ENCODE results near the gene SEC16A. TPM values are rescaled to one million over a fixed set of nuclear protein-coding genes. Genes with fewer than 3 reads are reported as not detected.

The SEC16A gene
- total RNA-seq, 1 donor from 2014 or later: 23.2 TPM

GRCh38 chr9:136489731-136490130 lies 6.9 kb upstream of the SEC16A start:
- ATAC-seq: no peak
- no peak for DNase-seq
- intact Hi-C loops (cut with micrococcal nuclease): no loop called here

DNA sequence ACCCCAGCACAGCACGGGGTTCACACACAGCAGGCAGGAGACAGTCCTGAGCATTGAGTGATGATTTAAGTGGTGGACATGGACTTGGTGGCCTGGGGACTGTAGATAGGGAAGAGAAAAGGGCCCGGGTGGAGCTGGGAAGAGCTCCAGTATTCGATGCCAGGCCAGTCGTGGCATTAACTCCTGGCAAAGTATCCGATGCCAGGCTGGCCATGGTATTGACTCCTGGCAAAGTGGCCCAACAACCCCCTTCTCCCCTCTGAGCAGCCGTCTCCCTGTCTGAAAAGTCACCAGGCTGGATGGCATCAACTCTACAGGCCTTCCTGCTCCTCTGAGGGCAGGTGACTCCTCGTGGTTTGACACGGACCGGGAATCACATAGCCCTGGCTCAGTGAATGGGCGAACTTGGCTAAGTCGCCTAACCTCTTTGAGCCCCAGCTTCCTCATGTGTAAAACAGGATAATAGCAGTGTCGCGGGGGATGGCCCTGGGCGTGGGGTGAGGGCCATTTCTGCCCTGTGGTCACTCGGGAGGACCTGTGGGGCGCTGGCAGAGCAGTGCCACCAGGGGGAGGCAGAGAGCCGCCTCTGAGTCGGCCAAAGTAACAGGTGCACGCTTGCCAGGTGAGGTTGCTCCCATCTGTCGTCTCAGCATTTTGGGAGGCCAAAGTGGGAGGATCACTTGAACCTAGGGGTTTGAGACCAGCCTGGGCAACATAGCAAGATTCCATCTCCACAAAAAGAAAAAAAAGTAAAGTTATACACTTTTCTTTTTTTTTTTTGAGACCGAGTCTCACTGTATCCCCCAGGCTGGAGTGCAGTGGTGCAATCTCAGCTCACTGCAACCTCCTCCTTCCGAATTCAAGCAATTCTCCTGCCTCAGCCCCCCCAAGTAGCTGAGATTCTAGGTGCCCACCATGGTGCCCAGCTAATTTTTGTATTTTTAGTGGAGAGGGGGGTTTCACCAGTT lies 5.7 kb upstream of the SEC16A start:
- DNase-seq (peak; percentile 84), ATAC-seq (peak; percentile 28)
- intact Hi-C loops (cut with micrococcal nuclease): no loop called here

DNA sequence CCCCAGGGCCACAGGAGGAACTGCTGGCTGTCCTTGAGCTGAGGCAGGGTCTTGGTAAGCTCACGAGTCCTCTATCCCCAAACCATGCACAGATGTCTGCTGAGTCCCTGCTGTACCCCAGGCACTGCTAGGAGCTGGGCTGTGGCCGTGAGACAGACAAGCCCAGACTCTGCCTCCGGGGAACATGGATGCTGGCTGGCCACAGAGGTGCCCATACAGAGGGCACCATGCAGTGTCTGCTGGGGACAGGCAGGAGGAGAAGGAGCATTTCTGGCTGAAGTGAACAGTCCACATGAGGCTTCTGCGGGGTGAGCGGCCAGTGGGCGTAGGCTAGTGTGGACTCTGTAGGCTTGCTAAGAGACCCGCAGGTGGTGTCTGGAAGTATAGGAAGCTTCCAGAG lies 4.8 kb upstream of the SEC16A start:
- ATAC-seq: no peak
- intact Hi-C loops (cut with micrococcal nuclease): no loop called here
- no peak for DNase-seq

DNA sequence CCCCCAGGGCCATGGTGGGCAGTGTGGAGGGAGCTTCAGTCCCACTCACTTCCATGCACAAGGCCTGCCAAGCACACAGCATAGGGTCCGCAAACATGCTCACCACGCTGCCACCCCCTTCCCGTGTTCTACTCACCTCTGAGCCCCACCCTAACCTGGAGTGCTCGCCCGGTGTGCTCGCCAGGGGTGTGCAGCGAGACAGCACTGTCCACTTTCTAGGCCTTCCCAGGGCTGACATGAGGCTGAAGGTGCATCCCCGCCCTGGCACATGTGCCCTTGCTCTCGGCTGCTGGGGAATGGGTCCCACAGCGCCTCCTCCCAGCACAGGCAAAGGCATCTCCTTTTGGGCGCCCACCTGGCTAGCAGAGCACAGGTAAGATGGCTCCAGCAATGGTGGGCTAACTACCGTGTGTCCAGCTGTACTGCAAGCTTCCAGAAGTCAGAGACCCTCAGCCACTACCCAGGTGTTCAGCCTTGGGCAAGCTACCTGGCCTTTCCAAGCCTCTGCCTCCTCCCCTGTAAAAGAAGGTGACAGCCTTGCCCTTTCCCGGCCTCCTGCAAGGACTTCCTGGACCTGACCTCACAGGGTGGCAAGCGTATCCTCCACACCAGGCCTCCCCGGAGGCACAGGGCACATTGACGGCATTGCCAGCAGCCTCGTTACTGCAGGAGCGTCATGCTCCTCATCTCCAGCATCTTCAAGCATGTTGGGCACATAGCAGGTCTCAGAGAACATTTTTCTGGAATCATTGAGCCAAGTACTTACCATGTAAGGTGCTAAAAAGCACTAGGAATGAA lies 4.2 kb upstream of the SEC16A start:
- DNase-seq: no peak
- ATAC-seq: no peak
- intact Hi-C loops (cut with micrococcal nuclease): no loop called here

- no peak for DNase-seq
- ATAC-seq: no peak
- intact Hi-C loops (cut with micrococcal nuclease): no loop called here
These were observed 3.3 kb upstream of the SEC16A start for GRCh38 chr9:136486131-136486530.

DNA sequence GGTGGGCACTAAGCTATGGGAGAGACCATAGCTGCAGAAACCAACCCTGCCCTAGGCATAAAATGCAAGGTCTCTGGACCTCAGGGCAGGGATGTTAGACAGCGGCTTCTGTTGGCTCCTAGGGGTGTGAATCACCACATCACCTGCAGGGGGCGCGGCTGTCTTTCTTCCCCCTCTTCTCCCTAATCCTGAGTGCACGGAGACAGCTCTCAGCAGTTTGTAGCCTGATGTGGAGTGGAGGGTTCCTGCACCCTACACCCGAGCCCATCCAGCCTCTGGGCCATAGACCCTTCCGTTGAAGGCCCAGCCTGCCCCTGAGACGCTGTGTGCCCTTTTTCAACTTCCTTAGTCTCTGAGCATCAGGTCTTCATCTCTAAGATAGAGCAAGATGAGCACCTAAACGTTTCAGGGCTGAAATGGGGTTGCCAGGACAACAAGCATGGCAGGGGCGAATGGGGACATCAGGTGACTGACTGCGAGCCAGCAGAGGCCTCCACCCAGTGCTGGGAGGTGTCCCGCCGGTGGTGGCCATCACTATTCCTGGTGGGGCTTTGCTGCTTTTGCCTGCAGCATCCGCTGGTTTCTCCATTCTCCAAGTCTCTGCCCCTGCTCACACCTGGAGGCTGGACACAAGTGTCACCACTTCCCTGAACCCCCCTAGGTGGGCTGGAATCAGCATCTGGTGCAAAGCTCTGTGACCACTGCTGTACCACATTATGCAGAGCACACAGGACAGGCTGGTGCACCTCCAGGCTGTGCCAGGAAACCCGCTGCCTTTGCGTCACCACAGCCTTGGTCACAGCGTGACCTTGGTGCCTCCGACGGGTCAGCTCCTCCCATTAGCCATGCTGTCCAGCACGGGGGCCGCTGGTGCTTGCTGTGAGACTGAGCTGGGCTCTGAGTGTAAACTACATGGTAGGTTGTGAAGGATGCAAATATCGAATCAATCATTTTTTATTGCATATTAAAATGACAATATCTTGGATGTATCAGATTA lies 2.5 kb upstream of the SEC16A start:
- peak; percentile 24 for ATAC-seq
- intact Hi-C loops (cut with micrococcal nuclease): loop anchor here (2.0 kb wide), 1 partner anchor 139 kb away; no protein-coding TSS in a partner anchor
- DNase-seq: peak; percentile 89

DNA sequence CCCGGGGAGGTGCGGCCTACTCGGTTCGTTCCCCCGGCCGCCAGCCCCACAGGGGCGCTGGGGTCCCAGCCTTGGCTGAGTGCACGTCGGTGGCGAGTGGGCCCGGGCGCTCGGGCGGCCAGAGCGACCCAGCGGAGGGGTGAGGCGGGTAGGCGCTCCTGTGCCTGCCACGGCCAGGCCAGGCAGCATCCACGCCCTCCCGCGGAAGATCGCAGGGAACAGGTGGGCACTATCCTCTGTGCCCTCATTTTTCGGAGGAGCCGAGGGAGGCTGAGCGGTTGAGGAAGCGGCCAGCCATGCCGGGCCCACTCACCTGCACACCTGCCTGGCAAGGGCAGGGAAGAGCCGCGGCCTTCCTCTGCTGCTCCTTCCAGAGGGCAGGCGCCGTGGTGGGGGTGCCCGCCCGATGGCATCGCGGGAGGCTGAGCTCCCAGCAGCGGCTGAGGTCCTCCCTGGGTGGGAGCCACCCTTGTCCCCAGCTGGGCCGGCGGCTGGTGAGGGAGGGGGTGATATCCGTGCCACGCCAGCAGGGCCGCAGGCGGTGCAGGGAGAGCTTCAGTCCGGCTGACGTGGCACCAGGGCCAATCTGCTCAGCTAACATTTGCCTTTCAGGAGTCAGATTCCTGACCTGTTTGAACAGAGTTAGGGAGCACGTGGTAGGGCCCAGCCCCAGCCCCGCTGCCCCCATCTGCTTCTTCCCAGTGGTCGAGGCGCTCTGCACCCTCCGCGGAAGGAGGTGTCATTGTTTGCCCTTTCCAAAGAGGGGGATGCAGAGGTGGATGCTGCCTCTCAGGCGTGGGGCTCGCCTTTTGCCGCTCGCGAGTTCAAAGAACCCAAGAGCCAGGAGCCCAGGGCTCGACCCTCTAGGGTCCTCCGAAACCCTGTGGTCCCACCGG lies 1.6 kb upstream of the SEC16A start:
- no peak for DNase-seq
- no peak for ATAC-seq
- intact Hi-C loops (cut with micrococcal nuclease): loop anchor here (2.0 kb wide), 1 partner anchor 140 kb away; no protein-coding TSS in a partner anchor

- DNase-seq (peak; percentile 98), ATAC-seq (peak; percentile 70)
- intact Hi-C loops (cut with micrococcal nuclease): loop anchor here (2.0 kb wide), 1 partner anchor 141 kb away; no protein-coding TSS in a partner anchor
These were observed 831 bp upstream of the SEC16A start for GRCh38 chr9:136483589-136484152.

DNA sequence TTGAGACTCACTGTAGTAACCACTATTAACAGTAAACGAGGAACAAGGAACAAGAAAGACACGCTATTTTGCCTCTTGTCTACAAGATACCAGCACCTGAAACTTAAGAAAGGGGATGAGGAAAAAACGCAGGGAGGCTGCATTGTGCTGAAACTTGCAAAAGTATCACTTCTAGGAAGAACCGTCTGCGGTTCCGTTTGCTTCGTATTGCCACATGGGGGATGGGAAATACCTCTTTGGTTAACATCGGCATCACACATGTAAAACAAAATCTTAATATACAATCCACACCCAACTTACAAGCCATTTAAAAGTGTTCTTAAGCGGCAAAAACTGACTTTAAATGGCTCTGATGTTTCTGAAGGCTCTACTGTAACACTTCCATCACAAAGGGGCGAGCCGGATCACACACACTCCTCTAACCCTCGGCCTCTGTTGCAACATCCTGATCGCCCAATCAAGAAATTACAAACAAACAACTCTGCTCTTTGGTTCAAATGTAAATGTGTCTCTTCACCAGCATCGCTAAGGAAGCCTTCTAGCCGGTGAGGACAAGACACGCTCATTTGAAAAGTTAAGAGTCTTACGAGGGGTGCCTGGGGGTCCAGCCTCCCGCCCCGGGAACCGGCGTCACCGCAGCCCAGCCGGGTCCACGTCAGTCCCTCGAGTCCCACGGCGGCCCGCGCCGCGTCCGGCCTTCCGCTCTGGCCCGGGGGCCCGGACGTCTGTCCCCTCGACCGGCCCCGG lies 621 bp downstream of the SEC16A start:
- intact Hi-C loops (cut with micrococcal nuclease): no loop called here

DNA sequence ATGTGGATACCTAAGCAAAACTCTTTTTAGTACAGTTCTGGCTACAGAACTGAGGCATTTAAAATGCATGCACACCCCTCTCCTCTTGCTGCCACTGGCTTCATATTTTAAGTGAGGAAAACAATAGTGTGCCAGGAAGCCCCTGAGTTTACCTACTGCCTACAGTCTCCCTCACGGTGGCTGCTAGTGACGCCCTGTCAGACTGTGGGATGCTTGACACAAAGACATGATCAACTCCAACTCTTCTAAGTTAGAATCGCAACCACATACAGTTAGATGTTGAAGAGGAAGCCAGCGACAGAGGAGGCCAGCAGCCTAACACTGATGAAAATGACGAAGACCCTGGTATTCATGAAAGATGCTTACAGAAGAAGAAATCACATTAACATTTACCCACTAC lies 1.3 kb downstream of the SEC16A start:
- DNase-seq: no peak
- ATAC-seq: no peak
- intact Hi-C loops (cut with micrococcal nuclease): no loop called here

More for the DNA sequence above, 621 bp downstream of the SEC16A start:
- ATAC-seq (no peak), DNase-seq (no peak)

DNA sequence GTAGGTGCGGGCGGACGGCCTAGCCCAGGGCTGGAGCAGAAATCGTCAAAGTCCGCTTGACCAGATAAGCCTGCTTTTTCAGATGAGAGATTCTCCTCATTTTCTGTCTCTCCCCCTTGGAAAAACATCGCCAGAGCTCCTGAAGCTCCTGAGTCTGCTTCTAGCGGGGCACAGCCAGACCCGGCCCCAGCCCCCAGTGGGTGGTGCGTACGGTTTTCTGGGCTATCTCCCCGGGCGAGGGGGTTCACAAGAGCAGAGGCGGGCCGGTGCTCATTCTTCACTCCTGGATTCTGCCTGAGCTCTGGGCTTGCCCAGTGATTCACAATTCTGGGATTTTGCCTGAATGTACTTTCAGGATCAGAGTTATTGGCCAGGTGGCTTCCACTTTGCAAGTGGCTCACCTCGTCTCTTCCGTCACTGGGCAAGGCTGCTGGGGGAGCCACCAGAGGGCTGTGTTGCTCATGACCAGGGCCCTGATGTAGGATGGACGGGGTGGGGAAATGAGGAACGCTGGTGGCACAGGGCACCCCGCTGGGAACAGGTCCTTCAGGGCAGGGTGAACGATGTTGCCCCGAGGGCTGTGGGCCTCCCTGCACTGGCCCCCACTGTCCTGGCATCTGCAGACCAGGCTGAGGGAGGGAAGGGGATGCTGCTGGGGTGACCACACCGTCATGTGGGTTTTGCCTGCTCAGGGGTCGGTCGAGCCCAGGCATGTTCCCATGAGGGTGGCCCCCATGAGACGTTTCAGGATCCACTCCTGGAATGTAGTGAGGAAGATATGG lies 6.3 kb downstream of the SEC16A start:
- ATAC-seq: no peak
- intact Hi-C loops (cut with micrococcal nuclease): no loop called here
- DNase-seq: no peak

DNA sequence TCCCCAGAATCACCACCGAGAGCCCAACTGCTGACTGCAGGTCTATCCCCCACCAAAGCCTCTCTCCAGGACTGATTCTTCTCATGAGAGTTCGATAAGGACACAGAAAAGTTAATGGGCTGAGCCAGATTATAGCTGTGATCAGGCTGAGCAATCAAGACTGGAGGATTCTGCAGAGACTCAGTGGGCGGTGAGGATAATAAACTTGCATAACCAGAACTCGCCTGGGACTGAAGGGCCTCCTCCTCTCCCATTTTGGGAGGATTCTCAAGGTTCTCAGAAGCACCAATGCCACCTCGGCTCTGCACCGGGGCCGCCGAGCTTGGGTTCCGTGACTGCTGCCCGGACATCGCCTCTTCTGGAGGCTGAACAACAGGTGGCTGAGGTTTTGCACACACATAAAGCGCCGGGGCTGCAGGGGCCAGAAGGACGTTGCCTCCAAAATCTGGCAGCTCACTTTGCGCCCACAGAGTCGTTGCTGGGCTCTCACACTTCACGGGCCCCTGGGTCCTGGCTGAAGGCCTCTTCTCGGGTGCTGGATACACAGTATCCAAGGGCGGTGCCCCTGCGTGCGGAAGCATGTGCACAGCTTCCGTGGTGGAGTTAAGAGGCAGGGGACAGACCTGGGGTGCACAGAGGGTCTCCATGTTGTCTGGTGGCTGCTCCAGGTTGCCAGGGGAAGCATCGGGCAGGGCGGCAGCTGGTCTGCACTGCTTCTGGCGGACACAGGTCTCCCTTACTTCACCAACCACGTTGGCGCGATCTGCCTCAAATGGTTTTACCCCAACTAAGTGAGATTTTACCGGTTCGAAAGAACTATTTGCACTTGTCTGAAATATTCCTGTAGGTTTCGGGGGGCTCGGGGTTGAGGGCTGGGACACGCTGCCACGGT lies 7.6 kb downstream of the SEC16A start:
- no peak for DNase-seq
- intact Hi-C loops (cut with micrococcal nuclease): no loop called here

DNA sequence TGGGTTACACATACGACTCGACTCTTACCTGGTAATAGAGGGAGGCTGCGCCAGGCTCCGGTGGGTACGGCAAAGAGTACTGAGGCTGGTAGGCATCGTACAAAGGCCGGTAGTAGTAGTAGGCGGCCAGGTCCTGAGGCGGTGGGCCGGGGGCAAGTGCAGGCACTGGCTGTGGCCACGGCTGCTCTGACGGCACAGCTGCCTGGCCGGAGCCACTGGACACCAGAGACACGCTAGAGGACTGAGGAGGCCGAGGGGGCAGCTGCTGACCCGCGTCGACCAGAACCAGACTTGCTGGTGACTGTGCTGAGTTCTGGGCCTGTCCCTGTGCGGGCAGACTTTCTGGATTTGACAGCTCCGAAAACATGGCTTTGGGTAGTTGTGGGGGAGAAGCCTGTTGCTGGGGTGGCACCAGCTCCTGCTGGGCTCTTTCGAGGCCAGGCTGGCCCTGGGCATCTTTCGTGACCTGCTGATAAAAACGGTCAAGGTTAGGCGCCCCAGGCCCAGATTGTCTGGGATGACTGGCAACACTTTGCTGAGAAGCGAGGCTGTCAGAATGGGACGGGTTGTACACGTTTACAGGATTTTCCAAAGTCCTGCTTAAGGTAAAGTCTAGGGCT lies 8.7 kb downstream of the SEC16A start:
- DNase-seq: no peak
- no peak for ATAC-seq
- intact Hi-C loops (cut with micrococcal nuclease): no loop called here

More for the DNA sequence above, 7.6 kb downstream of the SEC16A start:
- no peak for ATAC-seq

- DNase-seq (no peak), ATAC-seq (no peak)
- intact Hi-C loops (cut with micrococcal nuclease): no loop called here
These were observed 9.5 kb downstream of the SEC16A start for GRCh38 chr9:136473354-136473721.
